GM10266 (cell line): ENCODE measurements around the gene TRAFD1.

ENCODE experiments used
- DNase-seq: peaks from one replicate; pipeline ENCODE4 v3.0.0; 2012; ENCODE audit errors: extremely low spot score
- CTCF ChIP-seq: IDR thresholded peaks from 2 replicates; pipeline ENCODE4 v1.5.1; 2012; ENCODE audit warnings: mild to moderate bottlenecking, low read depth; ENCODE audit not compliant: control insufficient read depth, insufficient read depth; ENCODE audit errors: missing control alignments

TRAFD1 gene

GRCh38 chr12:112184056-112184887, 58.9 kb downstream of the TRAFD1 start:
- DNase-seq = no peak
- no peak for TF ChIP-seq CTCF

GRCh38 chr12:112185093-112185923, 59.9 kb downstream of the TRAFD1 start:
- TF ChIP-seq CTCF = no peak
- no peak for DNase-seq

GRCh38 chr12:112188130-112188830, 62.9 kb downstream of the TRAFD1 start:
- no peak for DNase-seq
- no peak for TF ChIP-seq CTCF

- no peak for TF ChIP-seq CTCF
These were observed 65.1 kb downstream of the TRAFD1 start for GRCh38 chr12:112190231-112191025.

GRCh38 chr12:112191201-112191600, 65.8 kb downstream of the TRAFD1 start:
- DNase-seq = no peak
- TF ChIP-seq CTCF = no peak

More at GRCh38 chr12:112190231-112191025, 65.1 kb downstream of the TRAFD1 start:
- no peak for DNase-seq

GRCh38 chr12:112191840-112192321, 66.5 kb downstream of the TRAFD1 start:
- TF ChIP-seq CTCF = no peak
- no peak for DNase-seq
